HG02610 (cell line): ENCODE data around the gene RFPL3.

Experiments
- ATAC-seq: cut with Tn5 transposase; IDR thresholded peaks from one replicate; pipeline ENCODE4 v1.9.1; 2021; ENCODE audit warnings: mild to moderate bottlenecking, moderate library complexity; ENCODE audit not compliant: unreplicated experiment

RFPL3 gene

GRCh38 chr22:32410459-32410858 is 52.8 kb downstream of the RFPL3 start:
- ATAC-seq: no peak
